B cell (primary cell): Measurements from ENCODE around the gene CFAP53. TPM values are rescaled to one million over a fixed set of nuclear protein-coding genes. Genes with fewer than 3 reads are reported as not detected.

Experiments used
- ATAC-seq: fragments of 200-7000 bp; cut with Tn5 transposase; one replicate; pipeline ENCODE4 v1.10.0; 2021; ENCODE audit warnings: low read depth, mild to moderate bottlenecking, moderate number of reproducible peaks, moderate library complexity
- CTCF ChIA-PET: fragments of 350-600 bp; sonication (Branson Sonifier 250); formaldehyde crosslinking; loops from one replicate; lab custom pipeline; 2021; ENCODE audit warnings: antibody characterized with exemption, inconsistent platforms; lab: Charles Lee
- POLR2A ChIA-PET: fragments of 350-600 bp; sonication (Branson Sonifier 250); formaldehyde crosslinking; loops from one replicate; lab custom pipeline; 2021; ENCODE audit warnings: antibody characterized with exemption; lab: Charles Lee
- DNase-seq: peaks from one replicate; pipeline ENCODE4 v3.0.0; 2013
- H2AFZ ChIP-seq: 2 replicates; pipeline ENCODE4 v1.6.1; 2012; ENCODE audit warnings: mild to moderate bottlenecking, low read depth, low read length; ENCODE audit not compliant: insufficient read depth, poor library complexity, severe bottlenecking
- H3K27ac ChIP-seq, 2 donors: 1 replicate in 1 of 2; 2 replicates in 1 of 2; pipeline ENCODE4 v1.5.1; 2012 to 2013; ENCODE audit warnings: low read length in 2 of 2, mild to moderate bottlenecking in 2 of 2, moderate library complexity in 1 of 2
- H3K27me3 ChIP-seq, 4 experiments: fragments of 200-600 bp in 1 of 4; sonication (generic) in 1 of 4; replicated peaks in 1 of 4; 1 replicate in 2 of 4; 2 replicates in 2 of 4; pipeline versions ENCODE4 v1.6.1 to v1.7.0; 2013 to 2016; ENCODE audit warnings: low read length in 3 of 4, mild to moderate bottlenecking in 2 of 4, mixed read lengths in 1 of 4, moderate library complexity in 1 of 4; ENCODE audit not compliant: insufficient read depth in 4 of 4, control insufficient read depth in 3 of 4; ENCODE audit errors: control extremely low read depth in 1 of 4
- H3K36me3 ChIP-seq, 2 experiments: replicated peaks in 1 of 2; 1 replicate in 1 of 2; 2 replicates in 1 of 2; pipeline versions ENCODE4 v1.6.1 to v1.7.1; 2013; ENCODE audit warnings: low read length in 1 of 2; ENCODE audit not compliant: insufficient read depth in 2 of 2, control insufficient read depth in 1 of 2; ENCODE audit errors: control extremely low read depth in 1 of 2, extremely low read depth in 1 of 2
- H3K4me1 ChIP-seq, 2 donors: fragments of 200-600 bp in 1 of 2; sonication (generic) in 1 of 2; 1 replicate in 1 of 2; 2 replicates in 1 of 2; pipeline versions ENCODE4 v1.5.1 to v1.6.1; 2013 to 2017; ENCODE audit warnings: low read length in 2 of 2; ENCODE audit not compliant: control insufficient read depth in 2 of 2, insufficient read depth in 2 of 2
- H3K4me2 ChIP-seq: replicated peaks from 2 replicates; pipeline ENCODE3; 2012; ENCODE audit warnings: mild to moderate bottlenecking, low read depth, low read length; ENCODE audit not compliant: poor library complexity, severe bottlenecking
- H3K4me3 ChIP-seq, 5 experiments: fragments of 200-600 bp in 1 of 5; sonication (generic) in 1 of 5; 1 replicate in 3 of 5; 2 replicates in 2 of 5; pipeline versions ENCODE4 v1.5.1 to v1.7.0; 2011 to 2016; ENCODE audit warnings: low read length in 4 of 5, mild to moderate bottlenecking in 4 of 5, low read depth in 2 of 5, control low read depth in 1 of 5, moderate library complexity in 1 of 5; ENCODE audit not compliant: insufficient read depth in 1 of 5; ENCODE audit errors: control extremely low read depth in 1 of 5, extremely low read depth in 1 of 5
- H3K79me2 ChIP-seq: fragments of 200-600 bp; sonication (generic); one replicate; pipeline ENCODE4 v1.6.0; 2016; ENCODE audit warnings: low read length; ENCODE audit not compliant: control insufficient read depth, insufficient read depth
- H3K9ac ChIP-seq: fragments of 200-600 bp; sonication (generic); 2 replicates; pipeline ENCODE4 v1.6.1; 2017; ENCODE audit warnings: mild to moderate bottlenecking, low read length, moderate library complexity
- H3K9me3 ChIP-seq, 3 donors: one replicate each; pipeline versions ENCODE4 v1.6.1 to v1.7.1; 2013; ENCODE audit warnings: low read length in 2 of 3; ENCODE audit not compliant: control insufficient read depth in 2 of 3, insufficient read depth in 1 of 3; ENCODE audit errors: control extremely low read depth in 1 of 3
- H4K20me1 ChIP-seq: 2 replicates; pipeline ENCODE4 v1.6.0; 2012; ENCODE audit warnings: mild to moderate bottlenecking, low read length; ENCODE audit not compliant: insufficient read depth, control insufficient read depth, poor library complexity, severe bottlenecking
- H3K27ac Mint-ChIP-seq: one replicate; pipeline ENCODE4 v1.8.0; 2021; ENCODE audit warnings: mixed read lengths
- H3K27me3 Mint-ChIP-seq: one replicate; pipeline ENCODE4 v1.8.0; 2021; ENCODE audit warnings: mixed read lengths
- H3K4me1 Mint-ChIP-seq: one replicate; pipeline ENCODE4 v1.8.0; 2021; ENCODE audit warnings: mixed read lengths
- H3K4me3 Mint-ChIP-seq: one replicate; pipeline ENCODE4 v1.8.0; 2021; ENCODE audit warnings: mixed read lengths
- H3K9me3 Mint-ChIP-seq: one replicate; pipeline ENCODE4 v1.8.0; 2022; ENCODE audit warnings: mixed read lengths; ENCODE audit not compliant: insufficient read depth
- EZH2 ChIP-seq: IDR thresholded peaks from 2 replicates; pipeline ENCODE4 v1.6.1; 2012; ENCODE audit warnings: borderline replicate concordance, low read depth, mild to moderate bottlenecking, moderate library complexity, low read length; ENCODE audit not compliant: insufficient read depth, poor library complexity, severe bottlenecking
- WGBS: methylation state at CpG from one replicate; pipeline ENCODE4 v1.1.5; 2013; ENCODE audit warnings: missing lambda C conversion rate; ENCODE audit not compliant: insufficient coverage; 5-methylcytosine and 5-hydroxymethylcytosine counted together
- intact Hi-C: fragments of 100-400 bp; cut with micrococcal nuclease; formaldehyde crosslinking; loops from one replicate; pipeline ENCODE4 v1.10.0; 2022
- polyA plus RNA-seq: library from polyadenylated mRNA; depleted of rRNA; stranded (reverse); fragments of >200 nt; gene quantifications from 2 replicates; pipeline ENCODE4 v1.2.3, GENCODE V29; 2012
- total RNA-seq, 2 donors: library from RNA; stranded (reverse); fragments of 120-200 nt in 1 of 2; gene quantifications; 1 replicate in 1 of 2; 2 replicates in 1 of 2; pipeline versions ENCODE4 v1.2.3 to v1.2.4, GENCODE V29; 2013 to 2022
- TF ChIP-seq, protein P1 (sequence below): fragments of 200-600 bp; IDR thresholded peaks from one replicate; pipeline ENCODE4 v1.8.0; 2022; ENCODE audit warnings: antibody characterized with exemption, mild to moderate bottlenecking

Gene CFAP53
- total and polyA plus RNA-seq, 2 donors (not counting 1 experiment from before 2014, with no cell fraction given) = 0.04 to 0.79 TPM

- Histone ChIP-seq H3K27me3 (no peaks in the 10 kb centered on the region), H3K27ac (no peak overlapping the region), H3K79me2 (no peaks in the 10 kb centered on the region), H3K9ac (peak overlapping the region; percentile 2), H3K36me3 (no peaks in the 10 kb centered on the region), H2AFZ (no peak overlapping the region), H3K4me1 (peaks cover 58% of the 10 kb centered on the region in 2 donors), H3K4me3 (peak overlapping the region in 1 of 5 experiments; percentile 34), H3K4me2 (peak overlapping the region; percentile 50), H3K9me3 (no peaks in the 10 kb centered on the region), H4K20me1 (no peaks in the 10 kb centered on the region)
- ATAC-seq (peak; percentile 66), DNase-seq (peak; percentile 57)
- no peaks in the 10 kb centered on the region for H3K9me3 Mint-ChIP-seq
- H3K4me3 Mint-ChIP-seq = peak overlapping the region; percentile 46
- ChIA-PET CTCF (interaction anchor here (0.7 to 1.8 kb wide), 5 partner anchors 8 to 97 kb away, joined by 3 to 8 read pairs (median 3); no protein-coding TSS in a partner anchor), POLR2A (no interaction called here)
- H3K27me3 Mint-ChIP-seq = no peaks in the 10 kb centered on the region
- 80% methylated on average over 1 of the region's 5 CpGs for WGBS
- peaks cover 54% of the 10 kb centered on the region for H3K4me1 Mint-ChIP-seq
- H3K27ac Mint-ChIP-seq = no peak overlapping the region
- TF ChIP-seq EZH2 = no peak
- TF ChIP-seq, protein P1, sequence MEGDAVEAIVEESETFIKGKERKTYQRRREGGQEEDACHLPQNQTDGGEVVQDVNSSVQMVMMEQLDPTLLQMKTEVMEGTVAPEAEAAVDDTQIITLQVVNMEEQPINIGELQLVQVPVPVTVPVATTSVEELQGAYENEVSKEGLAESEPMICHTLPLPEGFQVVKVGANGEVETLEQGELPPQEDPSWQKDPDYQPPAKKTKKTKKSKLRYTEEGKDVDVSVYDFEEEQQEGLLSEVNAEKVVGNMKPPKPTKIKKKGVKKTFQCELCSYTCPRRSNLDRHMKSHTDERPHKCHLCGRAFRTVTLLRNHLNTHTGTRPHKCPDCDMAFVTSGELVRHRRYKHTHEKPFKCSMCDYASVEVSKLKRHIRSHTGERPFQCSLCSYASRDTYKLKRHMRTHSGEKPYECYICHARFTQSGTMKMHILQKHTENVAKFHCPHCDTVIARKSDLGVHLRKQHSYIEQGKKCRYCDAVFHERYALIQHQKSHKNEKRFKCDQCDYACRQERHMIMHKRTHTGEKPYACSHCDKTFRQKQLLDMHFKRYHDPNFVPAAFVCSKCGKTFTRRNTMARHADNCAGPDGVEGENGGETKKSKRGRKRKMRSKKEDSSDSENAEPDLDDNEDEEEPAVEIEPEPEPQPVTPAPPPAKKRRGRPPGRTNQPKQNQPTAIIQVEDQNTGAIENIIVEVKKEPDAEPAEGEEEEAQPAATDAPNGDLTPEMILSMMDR = no peak
- intact Hi-C loops = no loop called here
Measured at GRCh38 chr18:50315100-50315871, 49.0 kb upstream of the CFAP53 start.

DNA sequence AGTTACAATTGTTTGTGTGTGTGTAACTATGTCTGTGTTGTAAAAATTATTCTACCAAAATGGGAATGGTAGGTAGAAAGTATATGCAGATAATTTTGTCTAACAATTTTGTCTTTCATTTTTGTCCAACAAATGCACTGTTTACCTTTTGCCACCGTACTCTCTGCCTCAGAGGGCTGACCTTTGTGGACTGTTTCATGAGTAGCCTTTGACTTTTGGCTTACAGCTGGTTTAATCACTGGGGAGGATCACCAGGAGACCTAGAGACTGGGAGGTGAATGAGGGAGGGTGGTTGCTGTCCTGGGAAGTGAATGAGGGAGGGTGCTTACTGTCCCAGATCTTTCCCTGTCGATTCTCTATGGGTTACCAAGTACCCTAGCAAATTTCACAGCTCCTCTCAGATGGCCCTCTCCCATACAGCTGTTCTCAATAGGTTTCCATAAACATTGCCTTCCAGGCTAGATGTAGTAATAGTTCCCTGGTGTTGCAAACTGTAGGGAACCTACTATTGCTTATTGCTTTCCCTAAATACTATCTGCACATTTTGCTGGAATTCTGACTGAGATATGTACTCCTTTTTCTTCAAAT is 47.7 kb upstream of the CFAP53 start:
- ChIA-PET CTCF (interaction anchor here (1.8 to 2.8 kb wide), 3 partner anchors 16 to 95 kb away, joined by 3 to 11 read pairs (median 6); no protein-coding TSS in a partner anchor), POLR2A (no interaction called here)
- ATAC-seq (no peak), DNase-seq (no peak)
- intact Hi-C loops = no loop called here
- Histone ChIP-seq H3K79me2 (no peaks in the 10 kb centered on the region), H3K4me2 (peak overlapping the region; percentile 2), H3K9ac (no peak overlapping the region), H3K4me3 (no peak overlapping the region), H3K36me3 (no peaks in the 10 kb centered on the region), H4K20me1 (no peaks in the 10 kb centered on the region), H3K4me1 (peaks cover 58% of the 10 kb centered on the region in 2 donors), H2AFZ (no peak overlapping the region), H3K9me3 (no peaks in the 10 kb centered on the region), H3K27ac (no peak overlapping the region), H3K27me3 (no peaks in the 10 kb centered on the region)
- H3K4me3 Mint-ChIP-seq = peak overlapping the region; percentile 35
- H3K27me3 Mint-ChIP-seq = no peaks in the 10 kb centered on the region
- no peaks in the 10 kb centered on the region for H3K9me3 Mint-ChIP-seq
- TF ChIP-seq, protein P1 = no peak
- TF ChIP-seq EZH2 = no peak
- no CpG with 5 or more reads among the region's 2 CpGs for WGBS
- H3K4me1 Mint-ChIP-seq = peaks cover 55% of the 10 kb centered on the region
- H3K27ac Mint-ChIP-seq = no peak overlapping the region
